Lower leg skin (tissue), 4 donors: ENCODE measurements around the gene CFAP74. TPM values are rescaled to one million over a fixed set of nuclear protein-coding genes. Genes with fewer than 3 reads are reported as not detected.

ENCODE experiments used
- DNase-seq, 2 donors: peaks; one replicate each; pipeline ENCODE4 v3.0.0-alpha.2; 2019; ENCODE audit warnings: low spot score in 2 of 2
- H3K4me3 ChIP-seq: fragments of 200-600 bp; sonication (generic); 2 replicates; pipeline ENCODE4 v1.5.1; 2017; ENCODE audit warnings: mild to moderate bottlenecking, low read depth; ENCODE audit not compliant: poor library complexity, severe bottlenecking
- POLR2A ChIP-seq, 2 donors: fragments of 450-650 bp; IDR thresholded peaks; one replicate each; pipeline ENCODE4 v1.6.1; 2016 to 2017; ENCODE audit warnings: antibody characterized with exemption in 2 of 2, mild to moderate bottlenecking in 1 of 2, moderate library complexity in 1 of 2
- WGBS, 2 donors: methylation state at CpG; one replicate each; pipeline ENCODE4 v1.1.5; 2018; 5-methylcytosine and 5-hydroxymethylcytosine counted together
- intact Hi-C: fragments of 100-400 bp; cut with DNase I; formaldehyde crosslinking; loops from one replicate; pipeline ENCODE4 v1.15.0; 2023; ENCODE audit warnings: low total_unique reads
- total RNA-seq, 4 donors: library from RNA; depleted of rRNA; stranded (reverse); fragments of >200 nt; gene quantifications; one replicate each; pipeline ENCODE4 v1.1.0, GENCODE V29; 2016
- TF ChIP-seq, protein P1 (sequence below), 3 donors: fragments of 450-650 bp; IDR thresholded peaks; one replicate each; pipeline ENCODE4 v1.5.1; 2016; ENCODE audit warnings: antibody characterized with exemption in 3 of 3, mild to moderate bottlenecking in 3 of 3, moderate library complexity in 2 of 3

The CFAP74 gene
- total RNA-seq, 4 donors from 2014 or later, result 0.10 TPM; not detected in 3

DNA sequence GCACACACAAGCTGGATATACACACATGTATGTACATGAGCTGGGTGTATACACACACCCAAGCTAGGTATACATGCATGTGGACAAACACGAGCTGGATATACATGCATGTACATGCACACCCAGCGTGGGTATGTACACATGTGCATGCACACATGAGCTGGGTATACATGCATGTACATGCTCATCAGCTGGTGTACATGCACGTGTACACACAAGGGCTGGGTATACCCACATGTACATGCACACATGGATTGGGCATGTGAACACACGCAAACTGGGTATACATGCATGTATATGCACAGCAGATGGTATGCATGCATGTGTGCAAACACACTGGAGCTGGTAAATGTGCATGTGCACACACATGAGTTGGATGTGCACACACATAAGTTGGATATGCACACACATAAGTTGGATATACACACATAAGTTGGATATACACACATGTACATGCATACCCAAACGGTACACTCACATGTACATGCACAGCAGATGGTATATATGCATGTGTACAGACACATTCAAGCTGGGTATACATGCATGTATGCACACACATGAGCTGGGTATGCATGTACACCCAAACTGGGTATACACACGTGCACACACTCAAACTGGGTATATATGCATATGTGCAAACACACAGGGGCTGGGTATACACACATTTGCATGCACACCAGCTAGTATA, 105.2 kb downstream of the CFAP74 start:
- intact Hi-C loops, result loop anchor here (10.0 kb wide), 1 partner anchor 114 kb away; no protein-coding TSS in a partner anchor
- no peak for TF ChIP-seq POLR2A (IDR thresholded peaks at IDR 0.05)
- TF ChIP-seq, protein P1, sequence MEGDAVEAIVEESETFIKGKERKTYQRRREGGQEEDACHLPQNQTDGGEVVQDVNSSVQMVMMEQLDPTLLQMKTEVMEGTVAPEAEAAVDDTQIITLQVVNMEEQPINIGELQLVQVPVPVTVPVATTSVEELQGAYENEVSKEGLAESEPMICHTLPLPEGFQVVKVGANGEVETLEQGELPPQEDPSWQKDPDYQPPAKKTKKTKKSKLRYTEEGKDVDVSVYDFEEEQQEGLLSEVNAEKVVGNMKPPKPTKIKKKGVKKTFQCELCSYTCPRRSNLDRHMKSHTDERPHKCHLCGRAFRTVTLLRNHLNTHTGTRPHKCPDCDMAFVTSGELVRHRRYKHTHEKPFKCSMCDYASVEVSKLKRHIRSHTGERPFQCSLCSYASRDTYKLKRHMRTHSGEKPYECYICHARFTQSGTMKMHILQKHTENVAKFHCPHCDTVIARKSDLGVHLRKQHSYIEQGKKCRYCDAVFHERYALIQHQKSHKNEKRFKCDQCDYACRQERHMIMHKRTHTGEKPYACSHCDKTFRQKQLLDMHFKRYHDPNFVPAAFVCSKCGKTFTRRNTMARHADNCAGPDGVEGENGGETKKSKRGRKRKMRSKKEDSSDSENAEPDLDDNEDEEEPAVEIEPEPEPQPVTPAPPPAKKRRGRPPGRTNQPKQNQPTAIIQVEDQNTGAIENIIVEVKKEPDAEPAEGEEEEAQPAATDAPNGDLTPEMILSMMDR (IDR thresholded peaks at IDR 0.05), result no peak
- 94% methylated on average over 6 of the region's 6 CpGs for WGBS, 2 donors
- no peak overlapping the region for H3K4me3 ChIP-seq
- no peak for DNase-seq

DNA sequence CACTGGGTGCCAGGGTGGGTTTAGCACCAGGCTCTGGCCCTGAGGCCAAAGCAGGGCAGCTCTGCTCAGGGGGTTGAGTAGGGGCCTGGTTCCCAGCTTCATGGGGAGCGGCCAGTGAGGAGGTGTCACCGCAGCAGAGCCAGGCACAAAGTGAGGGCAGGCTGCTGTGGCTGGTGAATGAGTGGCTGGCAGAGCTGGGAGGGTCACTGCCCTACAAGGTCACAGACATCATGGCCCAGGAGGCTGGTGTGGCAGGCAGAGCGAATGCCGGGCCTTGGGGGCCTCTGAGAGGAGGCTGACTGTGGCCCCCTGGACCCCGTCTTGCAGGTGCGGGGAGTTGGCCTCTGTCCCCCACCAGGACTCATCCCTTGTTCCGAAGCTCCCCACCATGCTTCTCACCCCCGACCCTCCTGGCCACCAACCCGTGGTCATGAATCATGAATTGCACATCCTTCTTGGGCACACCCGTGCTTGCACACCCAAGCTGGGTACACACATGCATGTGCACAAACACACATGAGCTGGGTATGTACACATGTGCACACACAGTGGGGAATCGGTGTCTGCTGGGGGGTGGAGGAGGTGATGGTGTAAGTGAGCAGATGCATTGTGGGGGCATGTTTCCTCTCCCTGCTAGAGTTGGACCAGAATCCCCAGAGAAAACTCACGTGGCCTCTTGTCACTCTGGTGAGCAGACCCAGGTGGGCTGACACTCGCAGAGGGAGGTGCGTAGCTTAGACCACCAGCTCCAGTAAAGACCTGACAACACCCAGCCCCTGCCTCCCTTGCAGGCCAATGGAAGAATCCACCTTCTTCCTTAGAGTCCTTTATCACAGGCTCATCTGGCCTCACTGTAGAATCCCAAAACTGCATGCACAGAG, 107.9 kb downstream of the CFAP74 start:
- intact Hi-C loops, result loop anchor here (10.0 kb wide), 1 partner anchor 111 kb away; no protein-coding TSS in a partner anchor
- TF ChIP-seq, protein P1 (IDR thresholded peaks at IDR 0.05), result no peak
- TF ChIP-seq POLR2A (IDR thresholded peaks at IDR 0.05), result no peak
- WGBS, 2 donors, result 81 to 83% methylated on average over 11 to 12 of the region's 14 CpGs
- DNase-seq, result no peak
- no peak overlapping the region for H3K4me3 ChIP-seq

DNA sequence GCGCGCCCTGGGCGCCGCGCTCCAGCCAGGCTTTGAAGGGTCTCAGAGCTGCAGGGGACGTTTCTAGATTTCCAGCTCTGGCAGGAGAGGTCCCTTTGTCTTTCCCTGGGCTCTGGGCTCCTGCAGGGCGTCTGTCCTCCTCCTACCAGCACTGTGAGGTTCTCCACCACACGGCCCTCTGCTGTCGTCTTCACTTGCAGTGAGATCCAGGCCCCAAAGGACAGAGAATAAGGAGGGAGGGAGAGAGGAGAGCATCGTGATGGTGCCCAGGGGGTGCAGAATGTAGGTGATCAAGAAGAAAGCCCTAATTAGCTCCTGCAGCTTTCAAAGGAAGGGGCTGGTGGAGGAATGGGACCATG, 108.5 kb downstream of the CFAP74 start:
- no peak overlapping the region for H3K4me3 ChIP-seq
- no peak for TF ChIP-seq POLR2A (IDR thresholded peaks at IDR 0.05)
- TF ChIP-seq, protein P1 (IDR thresholded peaks at IDR 0.05), result no peak
- intact Hi-C loops, result loop anchor here (10.0 kb wide), 1 partner anchor 110 kb away; no protein-coding TSS in a partner anchor
- WGBS, 2 donors, result 33 to 37% methylated on average over 10 of the region's 10 CpGs
- no peak for DNase-seq

DNA sequence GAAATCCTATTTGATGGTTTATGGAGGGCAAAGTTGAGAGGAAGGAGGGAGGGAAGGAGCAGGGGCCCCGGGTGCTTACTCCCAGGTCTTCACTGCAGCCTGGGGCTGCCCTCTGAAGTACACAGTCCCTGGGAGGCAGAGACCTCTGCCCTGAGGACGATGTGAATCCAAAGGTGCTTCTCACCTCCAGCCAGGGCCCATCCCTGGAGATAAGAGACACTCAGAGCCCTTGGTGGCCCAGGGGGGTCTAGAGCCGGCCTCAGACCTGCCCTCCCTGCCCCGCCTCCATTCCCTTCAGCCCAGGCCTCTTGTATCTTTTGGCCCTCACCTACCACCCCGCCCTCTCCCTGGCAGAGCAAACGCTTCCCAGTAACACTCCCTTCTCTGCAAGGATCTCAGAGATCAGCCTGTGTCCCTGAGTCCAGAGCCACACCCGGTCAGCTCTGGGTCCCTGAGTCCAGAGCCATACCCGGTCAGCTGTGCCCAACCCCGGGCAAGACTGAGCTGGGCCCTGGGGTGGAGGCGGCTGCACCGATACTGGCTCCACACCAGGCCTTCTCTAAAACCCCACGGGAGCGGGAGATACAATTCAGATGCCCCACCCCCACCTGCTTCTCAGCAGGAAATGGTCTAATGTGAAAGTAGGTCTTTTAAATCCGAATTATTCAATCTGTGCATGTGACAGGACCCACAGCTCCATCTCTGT, 109.1 kb downstream of the CFAP74 start:
- intact Hi-C loops, result loop anchor here (10.0 kb wide), 1 partner anchor 110 kb away; no protein-coding TSS in a partner anchor
- DNase-seq, result peak in 1 of 2 donors; percentile 25
- H3K4me3 ChIP-seq, result no peak overlapping the region
- WGBS, 2 donors, result 12 to 20% methylated on average over 12 to 14 of the region's 14 CpGs
- TF ChIP-seq, protein P1 (IDR thresholded peaks at IDR 0.05), result no peak
- TF ChIP-seq POLR2A (IDR thresholded peaks at IDR 0.05), result no peak

DNA sequence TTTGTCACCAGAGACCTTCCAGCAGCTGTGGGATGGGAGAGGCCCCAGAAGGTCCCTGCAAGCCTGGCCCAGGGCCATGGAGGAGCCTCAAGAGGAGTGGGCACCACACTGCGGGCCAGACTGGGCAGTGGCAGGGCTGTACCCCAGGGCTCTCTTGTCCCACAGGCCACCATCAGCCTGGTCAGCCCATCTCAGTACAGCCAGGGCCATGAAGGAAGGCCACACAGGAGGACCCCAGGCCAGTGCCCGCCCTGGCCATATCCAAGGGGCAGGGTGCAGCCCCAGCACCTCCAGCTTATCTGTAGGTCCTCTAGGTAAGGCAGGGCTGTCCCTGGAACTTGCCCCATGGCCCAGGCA, 109.6 kb downstream of the CFAP74 start:
- intact Hi-C loops, result loop anchor here (10.0 kb wide), 1 partner anchor 109 kb away; no protein-coding TSS in a partner anchor
- DNase-seq, result no peak
- H3K4me3 ChIP-seq, result no peak overlapping the region
- 92% methylated on average over 2 of the region's 2 CpGs; no CpG with 5 or more reads in 1 of the 2 donors for WGBS, 2 donors
- TF ChIP-seq, protein P1 (IDR thresholded peaks at IDR 0.05), result no peak
- no peak for TF ChIP-seq POLR2A (IDR thresholded peaks at IDR 0.05)
